ENCODE data around the gene NFATC1.

The NFATC1 gene

DNA sequence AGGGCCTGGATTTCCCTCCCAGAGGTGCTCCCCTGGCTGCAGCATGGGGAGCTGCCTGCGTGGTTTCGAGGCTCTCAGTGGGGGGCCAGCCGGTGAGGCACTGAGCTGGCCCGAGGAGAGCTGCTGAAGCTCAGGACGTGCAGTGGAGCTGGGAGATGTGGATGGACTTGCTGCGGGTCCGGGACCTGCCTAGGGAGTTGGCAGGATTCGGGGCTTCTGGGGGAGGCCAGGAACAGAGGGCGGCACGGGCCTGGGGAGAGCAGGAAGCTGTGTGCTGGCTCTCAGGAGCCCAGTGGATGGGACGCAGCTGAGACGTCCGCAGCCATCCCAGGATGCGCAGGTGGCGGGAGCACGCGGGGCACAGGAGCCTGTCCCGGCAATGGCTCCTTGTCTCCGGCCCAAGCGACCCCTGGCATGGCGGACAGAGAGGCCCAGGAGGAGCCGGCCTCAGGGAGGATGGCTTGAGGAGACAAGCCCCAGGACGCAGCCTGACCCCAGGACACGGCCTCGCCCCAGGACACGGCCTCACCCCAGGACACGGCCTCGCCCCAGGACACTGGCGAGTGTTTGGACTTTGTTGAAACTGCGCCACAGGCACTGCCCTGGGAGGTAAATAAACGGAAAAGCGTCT, 116.1 kb downstream of the NFATC1 start:
- H3K36me3 ChIP-seq (ENCODE audit: insufficient read depth, low read length): no peaks in the 10 kb centered on the region
- no peak overlapping the region for H3K4me3 ChIP-seq (ENCODE audit: low read length)
- no peaks in the 10 kb centered on the region for H3K9me3 ChIP-seq (ENCODE audit: insufficient read depth, low read depth, low read length)
- H3K9ac ChIP-seq (ENCODE audit: low read depth, low read length): no peak overlapping the region
- WGBS: 89% methylated on average over 32 of the region's 32 CpGs
- peaks cover 3% of the 10 kb centered on the region; the same call in 1 of the 2 replicates for H3K4me1 ChIP-seq (ENCODE audit: insufficient read depth, low read length)
- no peak overlapping the region for H3K27ac ChIP-seq (ENCODE audit: low read depth, low read length)
- H3K27me3 ChIP-seq (ENCODE audit: insufficient read depth, low read length): peaks cover 13% of the 10 kb centered on the region

DNA sequence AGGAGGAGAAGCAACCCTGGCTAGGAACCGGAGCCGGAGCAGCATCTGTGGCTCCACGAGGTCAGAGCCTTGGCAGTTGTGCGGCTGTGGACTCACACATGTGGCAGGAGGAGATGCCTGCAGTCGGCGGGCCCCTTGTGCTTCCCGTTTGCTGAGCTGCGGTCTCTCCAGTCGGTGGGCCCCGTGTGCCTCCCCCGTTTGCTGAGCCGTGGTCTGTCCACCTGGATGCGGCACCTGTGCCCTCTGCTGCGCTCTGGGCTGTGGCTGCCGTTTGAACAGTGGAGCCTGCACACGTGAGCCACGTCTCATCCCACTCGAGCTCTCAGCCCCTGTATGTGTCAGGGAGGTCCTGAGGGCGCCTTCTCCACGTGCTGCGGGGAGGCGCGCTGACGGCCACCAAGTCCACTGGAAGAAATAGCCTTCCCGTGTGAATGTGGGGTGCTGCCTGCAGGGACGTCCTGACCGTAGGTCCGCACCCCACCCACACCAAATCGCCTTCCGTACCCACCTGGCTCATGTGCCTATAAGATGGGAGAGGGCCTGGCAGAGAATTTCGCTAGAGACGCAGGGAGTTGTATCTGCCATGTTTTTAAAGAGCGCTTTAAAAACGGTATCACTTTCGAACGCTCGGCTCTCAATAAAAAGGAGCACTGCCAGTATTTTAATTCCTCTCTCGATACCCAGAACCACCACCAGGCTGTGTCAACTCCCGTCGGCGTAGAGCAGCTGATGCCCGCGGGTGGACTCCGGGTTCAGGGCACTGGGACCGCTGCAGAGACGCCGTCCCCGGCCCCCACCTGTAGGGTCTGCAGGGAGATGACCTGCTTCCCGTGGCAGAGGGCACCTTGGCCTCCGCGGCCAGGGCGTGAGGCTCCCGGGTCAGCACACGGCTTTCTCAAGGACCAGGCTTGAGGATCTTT, 117.0 kb downstream of the NFATC1 start:
- H3K9me3 ChIP-seq (ENCODE audit: insufficient read depth, low read depth, low read length): no peaks in the 10 kb centered on the region
- peaks cover 8% of the 10 kb centered on the region for H3K27me3 ChIP-seq (ENCODE audit: insufficient read depth, low read length)
- peaks cover 3% of the 10 kb centered on the region; the same call in 1 of the 2 replicates for H3K4me1 ChIP-seq (ENCODE audit: insufficient read depth, low read length)
- no peak overlapping the region for H3K4me3 ChIP-seq (ENCODE audit: low read length)
- H3K9ac ChIP-seq (ENCODE audit: low read depth, low read length): no peak overlapping the region
- H3K27ac ChIP-seq (ENCODE audit: low read depth, low read length): no peak overlapping the region
- 96% methylated on average over 54 of the region's 54 CpGs for WGBS
- no peaks in the 10 kb centered on the region for H3K36me3 ChIP-seq (ENCODE audit: insufficient read depth, low read length)

GRCh38 chr18:79513381-79514081, 117.8 kb downstream of the NFATC1 start:
- H3K27me3 ChIP-seq (ENCODE audit: insufficient read depth, low read length): peaks cover under 1% of the 10 kb centered on the region; the same call in 1 of the 2 replicates
- WGBS: 96% methylated on average over 36 of the region's 36 CpGs

GRCh38 chr18:79515331-79515730, 119.6 kb downstream of the NFATC1 start:
- H3K4me3 ChIP-seq (ENCODE audit: low read length): no peak overlapping the region
- H3K9me3 ChIP-seq (ENCODE audit: insufficient read depth, low read depth, low read length): no peaks in the 10 kb centered on the region
- H3K9ac ChIP-seq (ENCODE audit: low read depth, low read length): no peak overlapping the region
- H3K27ac ChIP-seq (ENCODE audit: low read depth, low read length): no peak overlapping the region
- H3K27me3 ChIP-seq (ENCODE audit: insufficient read depth, low read length): no peaks in the 10 kb centered on the region
- 81% methylated on average over 8 of the region's 8 CpGs for WGBS
- H3K4me1 ChIP-seq (ENCODE audit: insufficient read depth, low read length): no peaks in the 10 kb centered on the region
- H3K36me3 ChIP-seq (ENCODE audit: insufficient read depth, low read length): no peaks in the 10 kb centered on the region

More at GRCh38 chr18:79513381-79514081, 117.8 kb downstream of the NFATC1 start:
- Histone ChIP-seq H3K9ac (ENCODE audit: low read depth, low read length) (no peak overlapping the region), H3K9me3 (ENCODE audit: insufficient read depth, low read depth, low read length) (no peaks in the 10 kb centered on the region), H3K4me3 (ENCODE audit: low read length) (no peak overlapping the region), H3K4me1 (ENCODE audit: insufficient read depth, low read length) (no peaks in the 10 kb centered on the region), H3K27ac (ENCODE audit: low read depth, low read length) (no peak overlapping the region), H3K36me3 (ENCODE audit: insufficient read depth, low read length) (no peaks in the 10 kb centered on the region)

- H3K27ac ChIP-seq (ENCODE audit: low read depth, low read length): no peak overlapping the region
- H3K4me1 ChIP-seq (ENCODE audit: insufficient read depth, low read length): no peaks in the 10 kb centered on the region
- no peak overlapping the region for H3K4me3 ChIP-seq (ENCODE audit: low read length)
- H3K9ac ChIP-seq (ENCODE audit: low read depth, low read length): no peak overlapping the region
- WGBS: 90% methylated on average over 22 of the region's 22 CpGs
- no peaks in the 10 kb centered on the region for H3K36me3 ChIP-seq (ENCODE audit: insufficient read depth, low read length)
- H3K27me3 ChIP-seq (ENCODE audit: insufficient read depth, low read length): no peaks in the 10 kb centered on the region
- no peaks in the 10 kb centered on the region for H3K9me3 ChIP-seq (ENCODE audit: insufficient read depth, low read depth, low read length)
These were observed 120.2 kb downstream of the NFATC1 start for GRCh38 chr18:79515944-79516351.

DNA sequence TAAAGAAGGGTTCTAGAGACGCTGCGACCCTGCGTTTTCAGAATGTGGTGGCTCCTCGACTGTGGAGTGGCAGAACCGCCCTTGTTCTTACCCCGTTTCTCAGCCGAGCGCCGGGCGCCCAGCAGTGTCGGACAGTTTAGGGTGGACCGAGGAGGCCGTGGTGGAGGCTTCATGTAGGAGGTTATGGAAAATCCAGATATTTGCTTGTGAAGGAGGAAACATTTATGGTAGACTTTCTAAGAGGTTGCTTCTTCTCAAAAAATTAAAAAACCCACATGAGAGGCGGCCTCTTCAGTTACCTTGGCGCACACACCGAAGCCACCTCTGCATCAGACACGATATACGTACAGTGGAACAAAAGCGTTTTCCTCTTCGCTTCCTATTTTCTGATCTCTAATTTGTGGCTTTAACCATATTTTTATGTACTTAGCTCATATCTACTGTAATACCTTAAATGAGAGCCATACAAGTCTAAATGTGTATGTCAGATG, 120.8 kb downstream of the NFATC1 start:
- no peaks in the 10 kb centered on the region for H3K9me3 ChIP-seq (ENCODE audit: insufficient read depth, low read depth, low read length)
- no peaks in the 10 kb centered on the region for H3K27me3 ChIP-seq (ENCODE audit: insufficient read depth, low read length)
- H3K27ac ChIP-seq (ENCODE audit: low read depth, low read length): no peak overlapping the region
- WGBS: 95% methylated on average over 20 of the region's 20 CpGs
- no peaks in the 10 kb centered on the region for H3K36me3 ChIP-seq (ENCODE audit: insufficient read depth, low read length)
- no peak overlapping the region for H3K9ac ChIP-seq (ENCODE audit: low read depth, low read length)
- H3K4me1 ChIP-seq (ENCODE audit: insufficient read depth, low read length): no peaks in the 10 kb centered on the region
- no peak overlapping the region for H3K4me3 ChIP-seq (ENCODE audit: low read length)

DNA sequence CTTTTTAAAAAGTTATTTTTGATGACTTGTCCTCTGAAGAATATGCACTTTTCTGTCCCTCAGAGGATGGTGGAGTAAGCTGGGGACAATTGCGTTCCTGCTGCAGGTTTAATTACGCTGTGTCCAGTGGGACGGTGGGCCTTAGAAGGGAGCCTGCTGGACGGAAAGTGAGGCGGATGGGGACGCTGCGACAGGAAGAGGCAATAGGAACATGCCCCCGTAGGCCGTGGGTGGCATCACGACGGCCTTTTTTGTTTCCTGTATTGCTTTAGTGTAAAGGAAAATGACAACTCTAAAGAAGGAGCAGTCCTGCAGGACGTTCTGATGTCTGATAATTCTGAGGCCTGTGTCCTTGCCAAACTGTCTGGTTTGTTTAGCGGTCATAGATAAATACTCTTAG, 121.6 kb downstream of the NFATC1 start:
- no peak overlapping the region for H3K27ac ChIP-seq (ENCODE audit: low read depth, low read length)
- H3K4me1 ChIP-seq (ENCODE audit: insufficient read depth, low read length): no peaks in the 10 kb centered on the region
- no peaks in the 10 kb centered on the region for H3K27me3 ChIP-seq (ENCODE audit: insufficient read depth, low read length)
- no peak overlapping the region for H3K9ac ChIP-seq (ENCODE audit: low read depth, low read length)
- no peaks in the 10 kb centered on the region for H3K9me3 ChIP-seq (ENCODE audit: insufficient read depth, low read depth, low read length)
- WGBS: 75% methylated on average over 13 of the region's 13 CpGs
- H3K36me3 ChIP-seq (ENCODE audit: insufficient read depth, low read length): no peaks in the 10 kb centered on the region
- H3K4me3 ChIP-seq (ENCODE audit: low read length): no peak overlapping the region

DNA sequence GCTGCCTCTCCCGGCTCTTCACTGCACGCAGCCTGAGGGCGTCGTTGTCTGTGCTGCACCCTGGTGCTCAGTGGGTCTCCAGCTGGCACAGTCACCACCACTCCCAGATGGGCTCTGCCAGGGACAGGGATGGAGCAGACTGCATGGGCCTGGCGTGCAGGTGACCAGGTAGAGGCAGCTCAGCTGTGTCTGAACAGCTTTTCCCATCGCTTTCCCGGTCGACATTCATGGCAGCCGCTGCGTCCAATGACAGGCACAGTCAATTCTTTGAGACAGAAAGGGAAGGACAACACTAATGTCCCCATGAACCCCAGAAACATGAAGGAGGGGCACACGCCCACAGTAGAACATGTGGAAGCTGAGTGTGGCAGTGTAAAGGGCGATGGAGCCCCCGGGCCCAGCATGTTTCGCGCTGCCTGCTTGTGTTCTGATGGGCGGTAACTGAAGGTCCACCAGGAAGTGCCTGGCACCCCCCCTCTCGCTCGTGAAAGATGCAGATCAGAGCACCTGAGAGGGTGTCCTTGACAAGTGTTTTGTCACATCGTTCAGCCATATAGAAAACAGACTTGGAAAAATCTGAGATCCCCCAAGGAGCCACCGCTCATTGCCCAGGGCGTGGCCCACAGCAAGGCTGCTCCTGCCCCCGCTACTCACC, 122.4 kb downstream of the NFATC1 start:
- Histone ChIP-seq H3K4me1 (ENCODE audit: insufficient read depth, low read length) (no peaks in the 10 kb centered on the region), H3K9ac (ENCODE audit: low read depth, low read length) (no peak overlapping the region), H3K9me3 (ENCODE audit: insufficient read depth, low read depth, low read length) (no peaks in the 10 kb centered on the region), H3K4me3 (ENCODE audit: low read length) (no peak overlapping the region), H3K27ac (ENCODE audit: low read depth, low read length) (no peak overlapping the region), H3K36me3 (ENCODE audit: insufficient read depth, low read length) (no peaks in the 10 kb centered on the region), H3K27me3 (ENCODE audit: insufficient read depth, low read length) (no peaks in the 10 kb centered on the region)
- WGBS: 94% methylated on average over 22 of the region's 22 CpGs

- Histone ChIP-seq H3K27ac (ENCODE audit: low read depth, low read length) (no peak overlapping the region), H3K9ac (ENCODE audit: low read depth, low read length) (no peak overlapping the region), H3K4me1 (ENCODE audit: insufficient read depth, low read length) (no peaks in the 10 kb centered on the region), H3K36me3 (ENCODE audit: insufficient read depth, low read length) (no peaks in the 10 kb centered on the region), H3K27me3 (ENCODE audit: insufficient read depth, low read length) (no peaks in the 10 kb centered on the region), H3K9me3 (ENCODE audit: insufficient read depth, low read depth, low read length) (no peaks in the 10 kb centered on the region), H3K4me3 (ENCODE audit: low read length) (no peak overlapping the region)
- 90% methylated on average over 14 of the region's 14 CpGs for WGBS
These were observed 123.0 kb downstream of the NFATC1 start for GRCh38 chr18:79518683-79519128.

DNA sequence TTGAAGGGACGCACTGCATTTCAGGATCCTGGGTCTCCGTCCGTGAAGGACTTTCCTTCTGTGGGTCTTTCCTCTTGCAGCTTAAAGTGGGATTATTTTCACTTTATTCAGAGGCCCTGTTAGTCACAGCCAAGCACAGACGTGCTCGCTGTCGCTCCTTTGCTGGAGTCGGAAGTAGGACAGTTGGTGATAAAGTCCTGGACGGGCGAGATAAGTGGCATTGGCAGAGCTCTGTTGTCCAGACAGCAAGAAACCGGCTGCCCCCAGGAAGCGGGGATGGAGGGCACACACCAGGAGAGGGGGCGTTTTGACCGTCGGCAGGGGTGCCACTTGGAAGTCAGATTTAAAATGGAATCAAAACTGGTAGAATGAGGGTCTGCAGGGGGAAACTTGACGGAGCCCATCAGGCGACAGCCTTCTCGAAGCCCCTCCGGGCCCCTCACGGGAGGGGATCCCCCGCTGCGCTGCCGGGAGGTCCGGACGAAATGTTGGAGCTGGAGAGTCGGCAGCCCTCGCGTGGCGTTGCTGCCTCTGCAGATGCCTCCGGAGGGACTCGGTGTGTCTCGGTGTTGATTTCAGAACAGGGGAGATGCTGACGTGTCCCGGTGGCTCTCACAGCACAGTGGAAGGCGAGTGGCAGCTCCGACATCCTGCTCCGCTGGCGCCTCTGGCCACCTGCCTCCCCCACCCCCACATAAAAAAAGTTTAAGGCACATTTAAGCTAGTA, 124.2 kb downstream of the NFATC1 start:
- Histone ChIP-seq H3K9ac (ENCODE audit: low read depth, low read length) (no peak overlapping the region), H3K36me3 (ENCODE audit: insufficient read depth, low read length) (no peaks in the 10 kb centered on the region), H3K9me3 (ENCODE audit: insufficient read depth, low read depth, low read length) (no peaks in the 10 kb centered on the region), H3K27ac (ENCODE audit: low read depth, low read length) (no peak overlapping the region), H3K4me1 (ENCODE audit: insufficient read depth, low read length) (no peaks in the 10 kb centered on the region), H3K4me3 (ENCODE audit: low read length) (no peak overlapping the region), H3K27me3 (ENCODE audit: insufficient read depth, low read length) (no peaks in the 10 kb centered on the region)
- WGBS: 84% methylated on average over 37 of the region's 37 CpGs
